ENCODE data around the gene PCCB. TPM values are rescaled to one million over a fixed set of nuclear protein-coding genes. Genes with fewer than 3 reads are reported as not detected.
"Not testable (repeated sequence)": the region's sequence is repeated elsewhere in the genome, so short reads cannot be mapped to it uniquely, and the experiment has no call there.

Gene PCCB
- total RNA-seq, 2 donors from 2014 or later: 19.3 to 22.6 TPM

- DNase-seq (ENCODE audit: low spot score): no peak
- H3K9me3 ChIP-seq: no peaks in the 10 kb centered on the region
- H3K4me3 ChIP-seq: no peak overlapping the region
- peaks cover 23% of the 10 kb centered on the region for H3K36me3 ChIP-seq
- H3K4me1 ChIP-seq (ENCODE audit: control insufficient read depth in 1 of 2, low read depth in 2 of 2): no peaks in the 10 kb centered on the region
- no peak for ATAC-seq (ENCODE audit: insufficient number of reproducible peaks, low FRiP score, low read depth)
- TF ChIP-seq CTCF (IDR thresholded peaks at IDR 0.05): no peak
- H3K27me3 ChIP-seq (replicated peaks; ENCODE audit: insufficient read depth): no peaks in the 10 kb centered on the region
- no peak overlapping the region for H3K27ac ChIP-seq
Observed at GRCh38 chr3:136261826-136262225, 11.7 kb downstream of the PCCB start.

- peaks cover 23% of the 10 kb centered on the region for H3K36me3 ChIP-seq
- H3K27ac ChIP-seq: no peak overlapping the region
- DNase-seq (ENCODE audit: low spot score) (no peak), ATAC-seq (ENCODE audit: insufficient number of reproducible peaks, low FRiP score, low read depth) (no peak)
- TF ChIP-seq CTCF (IDR thresholded peaks at IDR 0.05): no peak
- no peaks in the 10 kb centered on the region for H3K4me1 ChIP-seq (ENCODE audit: control insufficient read depth in 1 of 2, low read depth in 2 of 2)
- no peaks in the 10 kb centered on the region for H3K9me3 ChIP-seq
- no peaks in the 10 kb centered on the region for H3K27me3 ChIP-seq (replicated peaks; ENCODE audit: insufficient read depth)
- H3K4me3 ChIP-seq: no peak overlapping the region
Observed at GRCh38 chr3:136262559-136262958, 12.4 kb downstream of the PCCB start.

- ATAC-seq (ENCODE audit: insufficient number of reproducible peaks, low FRiP score, low read depth): no peak
- no peak overlapping the region for H3K4me3 ChIP-seq
- H3K9me3 ChIP-seq: no peaks in the 10 kb centered on the region
- peaks cover 23% of the 10 kb centered on the region for H3K36me3 ChIP-seq
- no peaks in the 10 kb centered on the region for H3K27me3 ChIP-seq (replicated peaks; ENCODE audit: insufficient read depth)
- no peaks in the 10 kb centered on the region for H3K4me1 ChIP-seq (ENCODE audit: control insufficient read depth in 1 of 2, low read depth in 2 of 2)
- DNase-seq (ENCODE audit: low spot score): no peak
- no peak for TF ChIP-seq CTCF (IDR thresholded peaks at IDR 0.05)
- H3K27ac ChIP-seq: no peak overlapping the region
Observed at GRCh38 chr3:136263251-136263650, 13.1 kb downstream of the PCCB start.

- H3K36me3 ChIP-seq: peaks cover 11% of the 10 kb centered on the region
- not testable (repeated sequence) for H3K4me3 ChIP-seq; H3K27me3 ChIP-seq (replicated peaks; ENCODE audit: insufficient read depth); DNase-seq (ENCODE audit: low spot score); ATAC-seq (ENCODE audit: insufficient number of reproducible peaks, low FRiP score, low read depth); H3K9me3 ChIP-seq; H3K4me1 ChIP-seq (ENCODE audit: control insufficient read depth in 1 of 2, low read depth in 2 of 2); H3K27ac ChIP-seq
Observed at GRCh38 chr3:136266468-136267125, 16.5 kb downstream of the PCCB start.

- H3K36me3 ChIP-seq: peaks cover 10% of the 10 kb centered on the region
- ATAC-seq (ENCODE audit: insufficient number of reproducible peaks, low FRiP score, low read depth): no peak
Observed at GRCh38 chr3:136267235-136267634, 17.1 kb downstream of the PCCB start.

More at GRCh38 chr3:136267235-136267634, 17.1 kb downstream of the PCCB start:
- Histone ChIP-seq H3K4me1 (ENCODE audit: control insufficient read depth in 1 of 2, low read depth in 2 of 2) (no peaks in the 10 kb centered on the region), H3K9me3 (no peaks in the 10 kb centered on the region), H3K27ac (no peak overlapping the region), H3K27me3 (replicated peaks; ENCODE audit: insufficient read depth) (no peaks in the 10 kb centered on the region), H3K4me3 (no peak overlapping the region)
- no peak for TF ChIP-seq CTCF (IDR thresholded peaks at IDR 0.05)
- no peak for DNase-seq (ENCODE audit: low spot score)
